HG03521 (cell line): Measurements from ENCODE around the gene PHLDB3.
A peak's percentile ranks its signal among the peaks of the same experiment; 100 is the strongest.
"Not testable (repeated sequence)": the region's sequence is repeated elsewhere in the genome, so short reads cannot be mapped to it uniquely, and the experiment has no call there.

Experiments used
- ATAC-seq: cut with Tn5 transposase; IDR thresholded peaks from one replicate; pipeline ENCODE4 v1.9.1; 2021; ENCODE audit warnings: mild to moderate bottlenecking, moderate library complexity; ENCODE audit not compliant: unreplicated experiment

The PHLDB3 gene

GRCh38 chr19:43527860-43528622 is 23.5 kb upstream of the PHLDB3 start:
- ATAC-seq, result no peak

- ATAC-seq, result peak; percentile 60
Measured at GRCh38 chr19:43526884-43527859, 22.6 kb upstream of the PHLDB3 start, which contains the start of gene ETHE1. Gene ETHE1, minus strand, starts transcription at chr19:43527201. Its CDS starts 24 bp downstream, at chr19:43527177.

- ATAC-seq, result no peak
Measured at GRCh38 chr19:43525836-43526771, 21.6 kb upstream of the PHLDB3 start.

- no peak for ATAC-seq
Measured at GRCh38 chr19:43524922-43525835, 20.6 kb upstream of the PHLDB3 start.

- ATAC-seq, result not testable (repeated sequence)
Measured at GRCh38 chr19:43523696-43524095, 19.1 kb upstream of the PHLDB3 start.

- no peak for ATAC-seq
Measured at GRCh38 chr19:43522929-43523328, 18.4 kb upstream of the PHLDB3 start.

GRCh38 chr19:43519436-43520088 is 15.0 kb upstream of the PHLDB3 start:
- ATAC-seq, result no peak

- ATAC-seq, result no peak
Measured at GRCh38 chr19:43518051-43518450, 13.5 kb upstream of the PHLDB3 start.

GRCh38 chr19:43512399-43512798 is 7.9 kb upstream of the PHLDB3 start:
- ATAC-seq, result not testable (repeated sequence)

- ATAC-seq, result no peak
Measured at GRCh38 chr19:43511324-43511723, 6.8 kb upstream of the PHLDB3 start.

- ATAC-seq, result no peak
Measured at GRCh38 chr19:43510713-43511112, 6.2 kb upstream of the PHLDB3 start.

- no peak for ATAC-seq
Measured at GRCh38 chr19:43507880-43508279, 3.3 kb upstream of the PHLDB3 start.

GRCh38 chr19:43506629-43507028 is 2.1 kb upstream of the PHLDB3 start:
- ATAC-seq, result no peak

- ATAC-seq, result no peak
Measured at GRCh38 chr19:43505941-43506340, 1.4 kb upstream of the PHLDB3 start.

GRCh38 chr19:43505186-43505456 is 575 bp upstream of the PHLDB3 start:
- ATAC-seq, result no peak

GRCh38 chr19:43503501-43504425 is 783 bp downstream of the PHLDB3 start:
- peak; percentile 84 for ATAC-seq

GRCh38 chr19:43502419-43502976 is 2.0 kb downstream of the PHLDB3 start:
- ATAC-seq, result no peak
